ENCODE results near the gene PDIA2.

PDIA2 gene

DNA sequence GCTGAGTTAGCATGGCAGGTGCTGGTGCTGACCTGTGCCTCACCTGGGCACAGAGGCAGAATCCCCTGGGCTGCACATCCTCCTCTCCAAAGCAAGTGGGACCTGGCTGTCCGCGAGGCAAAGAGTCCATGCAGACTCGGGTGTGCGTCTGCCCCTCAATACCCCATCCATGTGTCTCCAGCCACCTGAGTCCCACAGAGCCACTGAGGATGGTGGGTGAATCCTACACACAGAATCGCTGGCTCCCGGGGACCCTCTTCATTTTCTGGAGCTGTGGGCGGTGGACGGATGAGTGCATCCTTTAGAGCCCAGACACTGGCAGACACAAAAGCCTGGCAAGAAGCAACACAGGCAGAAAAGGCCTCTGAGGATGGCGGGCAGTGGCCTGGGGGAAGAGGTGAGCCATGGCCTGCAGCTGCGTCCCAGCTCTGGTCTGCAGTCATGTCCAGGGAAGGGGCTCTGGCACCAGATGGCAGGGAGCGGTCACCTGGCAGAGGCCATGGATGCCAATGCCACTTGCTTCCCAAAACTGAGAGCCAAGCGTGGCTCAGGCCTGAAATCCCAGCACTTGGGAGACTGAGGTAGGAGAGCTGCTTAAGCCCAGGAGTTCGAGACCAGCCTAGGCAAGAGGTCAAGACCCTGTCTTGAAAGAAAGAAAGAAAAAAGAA lies 39.6 kb downstream of the PDIA2 start:
- no peak for ATAC-seq
- no peak for TF ChIP-seq ISL1 (CRISPR knock-in tag; IDR thresholded peaks at IDR 0.05)
- TF ChIP-seq ZC3H10 (CRISPR knock-in tag; IDR thresholded peaks at IDR 0.05), result no peak
- TF ChIP-seq ESRRG (CRISPR knock-in tag; IDR thresholded peaks at IDR 0.05), result no peak
- no peak for TF ChIP-seq GLIS3 (CRISPR knock-in tag; IDR thresholded peaks at IDR 0.05)
- no peak for TF ChIP-seq TOX (CRISPR knock-in tag; IDR thresholded peaks at IDR 0.05; ENCODE audit: borderline replicate concordance)
- TF ChIP-seq POU6F1 (CRISPR knock-in tag; IDR thresholded peaks at IDR 0.05; ENCODE audit: borderline replicate concordance, low read depth), result no peak

DNA sequence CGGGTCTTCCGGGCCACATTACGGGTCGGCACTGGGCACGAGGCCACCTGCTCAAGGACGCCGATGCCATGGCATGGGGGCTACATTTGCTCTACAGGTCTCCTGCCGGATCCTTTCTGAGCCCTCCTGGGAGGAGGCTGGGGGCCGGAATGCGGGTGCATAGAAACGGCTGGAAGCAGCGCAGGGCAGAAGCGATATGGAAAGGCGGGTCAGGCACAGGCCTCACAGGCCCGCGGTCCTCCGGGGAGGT lies 41.2 kb downstream of the PDIA2 start:
- TF ChIP-seq ZFP3 (CRISPR knock-in tag; IDR thresholded peaks at IDR 0.05) (no peak), ESRRG (CRISPR knock-in tag; IDR thresholded peaks at IDR 0.05) (no peak), ARNTL (CRISPR knock-in tag; IDR thresholded peaks at IDR 0.05; ENCODE audit: borderline replicate concordance, low read depth) (no peak), GLIS3 (CRISPR knock-in tag; IDR thresholded peaks at IDR 0.05) (no peak), RARB (CRISPR knock-in tag; IDR thresholded peaks at IDR 0.05) (no peak), ZNF565 (CRISPR knock-in tag; conservative IDR thresholded peaks at IDR 0.05; ENCODE audit: low read depth) (no peak), TOX (CRISPR knock-in tag; IDR thresholded peaks at IDR 0.05; ENCODE audit: borderline replicate concordance) (no peak), TSHZ2 (CRISPR knock-in tag; IDR thresholded peaks at IDR 0.05) (no peak), CSRNP3 (CRISPR knock-in tag; IDR thresholded peaks at IDR 0.05) (no peak), PPARA (CRISPR knock-in tag; IDR thresholded peaks at IDR 0.05; ENCODE audit: borderline replicate concordance) (no peak)
- no peak for ATAC-seq

DNA sequence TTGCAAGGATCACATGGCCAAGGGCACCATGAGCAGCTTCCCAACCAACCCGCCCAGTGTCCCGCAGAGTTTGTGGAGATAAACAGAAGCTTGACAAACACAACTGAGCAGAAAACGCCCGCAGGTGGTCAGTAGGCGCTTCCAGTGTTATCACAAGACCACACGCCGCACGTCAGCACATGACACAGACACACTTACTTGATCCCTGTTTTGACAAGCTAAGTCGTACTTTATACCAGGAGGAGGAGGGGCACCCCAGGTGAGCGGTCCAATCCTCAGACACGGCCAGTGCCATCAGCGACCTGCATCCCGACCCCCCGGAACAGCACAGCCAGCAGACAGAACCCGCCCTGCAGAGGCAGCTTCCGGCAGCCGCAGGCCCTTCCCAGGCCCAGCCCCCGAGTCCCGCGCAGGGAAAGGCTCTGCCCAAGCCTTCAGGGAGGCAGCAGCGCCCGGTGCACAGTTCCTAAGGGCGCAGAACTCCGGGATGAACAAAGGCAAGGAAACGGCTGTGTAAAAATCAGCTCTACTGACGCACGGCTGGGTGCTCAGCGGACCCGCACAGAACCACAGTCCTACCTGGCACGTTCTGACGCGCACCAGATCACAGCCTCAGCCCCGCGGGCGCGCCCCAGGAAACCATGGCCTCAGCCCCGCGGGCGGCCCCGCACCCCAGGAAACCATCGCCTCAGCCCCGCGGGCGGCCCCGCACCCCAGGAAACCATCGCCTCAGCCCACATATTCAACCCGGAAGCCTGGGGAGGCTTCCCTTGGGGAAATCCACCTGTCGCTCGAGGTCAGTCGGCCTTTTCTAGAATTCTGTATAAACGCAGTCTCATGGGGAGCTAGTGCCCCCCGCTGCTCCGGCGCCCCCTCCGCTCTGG lies 41.7 kb downstream of the PDIA2 start:
- no peak for TF ChIP-seq CSDC2 (CRISPR knock-in tag; IDR thresholded peaks at IDR 0.05)
- no peak for TF ChIP-seq BACH2 (CRISPR knock-in tag; IDR thresholded peaks at IDR 0.05; ENCODE audit: borderline replicate concordance)
- TF ChIP-seq CSRNP3 (CRISPR knock-in tag; IDR thresholded peaks at IDR 0.05), result no peak
- no peak for TF ChIP-seq PPARA (CRISPR knock-in tag; IDR thresholded peaks at IDR 0.05; ENCODE audit: borderline replicate concordance)
- no peak for TF ChIP-seq SNAI2 (CRISPR knock-in tag; IDR thresholded peaks at IDR 0.05)
- no peak for TF ChIP-seq OSR1 (CRISPR knock-in tag; IDR thresholded peaks at IDR 0.05)
- no peak for TF ChIP-seq TSHZ2 (CRISPR knock-in tag; IDR thresholded peaks at IDR 0.05)
- TF ChIP-seq ESRRG (CRISPR knock-in tag; IDR thresholded peaks at IDR 0.05), result no peak
- no peak for TF ChIP-seq CREB5 (CRISPR knock-in tag; IDR thresholded peaks at IDR 0.05; ENCODE audit: low read depth)
- no peak for TF ChIP-seq ZNF8 (CRISPR knock-in tag; IDR thresholded peaks at IDR 0.05)
- no peak for TF ChIP-seq ZFP3 (CRISPR knock-in tag; IDR thresholded peaks at IDR 0.05)
- TF ChIP-seq, protein P1, sequence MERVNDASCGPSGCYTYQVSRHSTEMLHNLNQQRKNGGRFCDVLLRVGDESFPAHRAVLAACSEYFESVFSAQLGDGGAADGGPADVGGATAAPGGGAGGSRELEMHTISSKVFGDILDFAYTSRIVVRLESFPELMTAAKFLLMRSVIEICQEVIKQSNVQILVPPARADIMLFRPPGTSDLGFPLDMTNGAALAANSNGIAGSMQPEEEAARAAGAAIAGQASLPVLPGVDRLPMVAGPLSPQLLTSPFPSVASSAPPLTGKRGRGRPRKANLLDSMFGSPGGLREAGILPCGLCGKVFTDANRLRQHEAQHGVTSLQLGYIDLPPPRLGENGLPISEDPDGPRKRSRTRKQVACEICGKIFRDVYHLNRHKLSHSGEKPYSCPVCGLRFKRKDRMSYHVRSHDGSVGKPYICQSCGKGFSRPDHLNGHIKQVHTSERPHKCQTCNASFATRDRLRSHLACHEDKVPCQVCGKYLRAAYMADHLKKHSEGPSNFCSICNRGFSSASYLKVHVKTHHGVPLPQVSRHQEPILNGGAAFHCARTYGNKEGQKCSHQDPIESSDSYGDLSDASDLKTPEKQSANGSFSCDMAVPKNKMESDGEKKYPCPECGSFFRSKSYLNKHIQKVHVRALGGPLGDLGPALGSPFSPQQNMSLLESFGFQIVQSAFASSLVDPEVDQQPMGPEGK (CRISPR knock-in tag; IDR thresholded peaks at IDR 0.05; ENCODE audit: borderline replicate concordance), result no peak
- TF ChIP-seq ZFP30 (CRISPR knock-in tag; IDR thresholded peaks at IDR 0.05), result no peak
- no peak for TF ChIP-seq RARB (CRISPR knock-in tag; IDR thresholded peaks at IDR 0.05)
- TF ChIP-seq TCF4 (CRISPR knock-in tag; IDR thresholded peaks at IDR 0.05; ENCODE audit: borderline replicate concordance), result no peak
- ATAC-seq, result no peak

Data from SK-N-SH treated with all-trans-retinoic acid at 6 μM for 48 hours (cell line).